GM18951 (cell line): ENCODE measurements around the gene SLC22A12.

Experiments used
- POLR2A ChIP-seq: IDR thresholded peaks from 4 replicates; pipeline ENCODE4 v1.6.1; 2011; ENCODE audit warnings: mild to moderate bottlenecking; ENCODE audit not compliant: insufficient read length, insufficient read depth; ENCODE audit errors: extremely low read depth
- in situ Hi-C: fragments of 300-500 bp; cut with MboI; formaldehyde crosslinking; loops from one replicate; pipeline ENCODE4 v1.12.0; 2022; ENCODE audit warnings: low sequenced_read_pairs, mixed read lengths, inconsistent platforms; ENCODE audit not compliant: unreplicated experiment

The SLC22A12 gene

GRCh38 chr11:64638018-64638665 is 47.1 kb downstream of the SLC22A12 start:
- TF ChIP-seq POLR2A, result no peak
- in situ Hi-C loops, result no loop called here

- TF ChIP-seq POLR2A, result no peak
- in situ Hi-C loops, result no loop called here
Measured at GRCh38 chr11:64638829-64639228, 47.8 kb downstream of the SLC22A12 start.

GRCh38 chr11:64639885-64640284 is 48.9 kb downstream of the SLC22A12 start:
- no peak for TF ChIP-seq POLR2A
- in situ Hi-C loops, result no loop called here

GRCh38 chr11:64641596-64642417 is 50.8 kb downstream of the SLC22A12 start:
- in situ Hi-C loops, result no loop called here
- TF ChIP-seq POLR2A, result no peak

GRCh38 chr11:64642418-64642735 is 51.4 kb downstream of the SLC22A12 start:
- in situ Hi-C loops, result no loop called here
- no peak for TF ChIP-seq POLR2A

GRCh38 chr11:64642871-64643255 is 51.8 kb downstream of the SLC22A12 start:
- no peak for TF ChIP-seq POLR2A
- in situ Hi-C loops, result no loop called here

- TF ChIP-seq POLR2A, result no peak
- in situ Hi-C loops, result no loop called here
Measured at GRCh38 chr11:64643256-64643881, 52.3 kb downstream of the SLC22A12 start.

- in situ Hi-C loops, result no loop called here
- no peak for TF ChIP-seq POLR2A
Measured at GRCh38 chr11:64643920-64644646, 53.1 kb downstream of the SLC22A12 start.

- in situ Hi-C loops, result no loop called here
- TF ChIP-seq POLR2A, result no peak
Measured at GRCh38 chr11:64644647-64645275, 53.7 kb downstream of the SLC22A12 start.

GRCh38 chr11:64647019-64647779 is 56.2 kb downstream of the SLC22A12 start:
- in situ Hi-C loops, result no loop called here
- no peak for TF ChIP-seq POLR2A

GRCh38 chr11:64648551-64648950 is 57.5 kb downstream of the SLC22A12 start:
- TF ChIP-seq POLR2A, result no peak
- in situ Hi-C loops, result no loop called here

GRCh38 chr11:64649291-64649697 is 58.3 kb downstream of the SLC22A12 start:
- TF ChIP-seq POLR2A, result no peak
- in situ Hi-C loops, result no loop called here
